GM20000 (cell line): ENCODE data around the gene VOPP1.

Experiments used
- DNase-seq: peaks from one replicate; pipeline ENCODE4 v3.0.0; 2012; ENCODE audit warnings: low spot score
- CTCF ChIP-seq: IDR thresholded peaks from 2 replicates; pipeline ENCODE4 v1.5.1; 2012; ENCODE audit warnings: mild to moderate bottlenecking, control low read depth; ENCODE audit errors: extremely low read depth, missing control alignments

The VOPP1 gene

DNA sequence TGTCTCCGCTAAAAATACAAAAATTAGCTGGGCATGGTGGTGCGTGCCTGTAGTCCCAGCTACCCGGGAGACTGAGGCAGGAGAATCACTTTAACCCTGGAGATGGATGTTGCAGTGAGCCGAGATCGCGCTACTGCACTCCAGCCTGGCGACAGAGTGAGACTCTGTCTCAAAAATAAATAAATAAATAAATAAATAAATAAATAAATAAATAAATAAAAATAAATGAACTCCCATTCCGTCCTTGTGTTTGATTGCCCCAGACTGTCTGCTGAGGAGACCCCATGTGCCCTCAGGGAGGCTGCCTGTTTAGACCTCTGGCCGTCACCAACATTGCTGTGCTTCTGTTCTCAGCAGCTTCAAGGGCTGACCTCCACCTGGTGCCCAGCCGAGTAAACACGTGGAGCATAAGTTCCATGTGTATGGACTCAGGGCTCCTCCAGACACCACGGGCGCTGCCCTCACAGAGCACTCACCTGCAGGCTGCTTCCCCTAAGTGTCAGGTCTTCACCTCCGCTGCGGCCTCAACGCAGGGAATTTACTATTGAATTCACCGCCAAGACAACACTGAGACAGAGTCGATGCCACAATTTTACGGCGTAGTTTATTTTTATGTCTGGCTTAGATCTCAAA, 32.0 kb downstream of the VOPP1 start:
- no peak for DNase-seq
- TF ChIP-seq CTCF = no peak

- no peak for TF ChIP-seq CTCF
- no peak for DNase-seq
Observed at GRCh38 chr7:55539380-55539779, 32.9 kb downstream of the VOPP1 start.

DNA sequence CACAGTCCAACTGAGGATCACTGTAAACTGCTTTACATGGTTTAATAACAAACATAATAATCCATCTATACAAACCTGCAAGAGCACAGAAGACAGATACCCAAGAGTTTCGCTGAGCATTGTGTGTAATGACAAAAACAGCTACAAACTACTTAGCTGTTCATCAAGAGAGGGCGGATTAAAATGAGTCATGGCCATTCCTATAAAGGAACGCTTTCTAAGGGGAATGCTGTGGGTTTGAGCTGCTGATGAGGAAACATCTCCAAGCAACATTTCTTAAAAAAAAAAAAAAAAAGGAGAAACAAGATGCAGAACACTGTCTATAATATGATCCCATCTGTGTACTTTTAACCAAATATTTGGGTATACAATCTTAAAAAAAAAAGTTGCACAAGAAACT, 33.8 kb downstream of the VOPP1 start:
- TF ChIP-seq CTCF = no peak
- no peak for DNase-seq

- TF ChIP-seq CTCF = no peak
- no peak for DNase-seq
Observed at GRCh38 chr7:55537458-55537990, 34.8 kb downstream of the VOPP1 start.

DNA sequence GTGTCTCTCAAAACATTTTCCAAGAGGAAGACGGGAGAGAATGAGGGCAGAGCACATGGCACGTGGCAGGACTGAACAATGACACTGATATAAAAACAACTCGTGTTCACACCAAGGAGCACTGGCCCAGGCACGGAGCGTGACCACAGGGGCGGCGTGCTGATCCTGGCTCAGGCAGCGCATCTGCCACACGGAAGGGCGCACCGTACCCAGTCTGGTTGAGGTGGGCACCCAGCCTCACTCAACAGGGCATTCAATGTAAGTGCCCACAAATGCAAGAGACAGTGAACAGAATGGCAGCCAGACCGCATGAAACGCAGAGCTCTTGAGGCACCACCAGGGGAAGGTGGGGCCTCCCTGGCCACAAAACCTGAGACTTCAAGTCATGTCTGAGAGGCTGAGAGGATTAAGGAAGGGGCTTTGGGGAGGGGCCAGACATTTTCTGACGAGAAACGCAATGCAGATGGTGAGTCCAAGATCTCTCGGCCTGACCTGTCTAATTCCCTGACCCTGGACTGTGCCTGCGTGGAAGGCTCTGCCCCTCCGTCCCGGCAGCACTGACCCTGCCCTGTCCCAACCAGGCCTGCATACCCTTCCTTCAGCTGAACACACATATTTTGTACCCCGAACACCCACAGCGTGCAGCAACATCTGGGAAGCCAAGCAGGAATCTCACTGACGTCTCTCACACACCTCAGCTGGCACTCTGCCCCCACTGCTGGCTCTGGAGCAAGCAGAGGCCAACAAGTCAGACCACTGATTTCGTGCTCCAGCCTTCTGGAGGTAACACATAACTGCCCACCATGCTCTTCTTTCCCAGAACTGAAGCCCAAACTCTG, 35.5 kb downstream of the VOPP1 start:
- DNase-seq = no peak
- no peak for TF ChIP-seq CTCF

GRCh38 chr7:55535617-55536016, 36.7 kb downstream of the VOPP1 start:
- no peak for TF ChIP-seq CTCF
- no peak for DNase-seq

GRCh38 chr7:55534916-55535590, 37.2 kb downstream of the VOPP1 start:
- DNase-seq = peak; percentile 47
- TF ChIP-seq CTCF = no peak
